ENCODE data around the gene MFRP. TPM values are rescaled to one million over a fixed set of nuclear protein-coding genes. Genes with fewer than 3 reads are reported as not detected.

MFRP gene
- total RNA-seq, 4 donors from 2014 or later = 0.15 TPM; not detected in 3

DNA sequence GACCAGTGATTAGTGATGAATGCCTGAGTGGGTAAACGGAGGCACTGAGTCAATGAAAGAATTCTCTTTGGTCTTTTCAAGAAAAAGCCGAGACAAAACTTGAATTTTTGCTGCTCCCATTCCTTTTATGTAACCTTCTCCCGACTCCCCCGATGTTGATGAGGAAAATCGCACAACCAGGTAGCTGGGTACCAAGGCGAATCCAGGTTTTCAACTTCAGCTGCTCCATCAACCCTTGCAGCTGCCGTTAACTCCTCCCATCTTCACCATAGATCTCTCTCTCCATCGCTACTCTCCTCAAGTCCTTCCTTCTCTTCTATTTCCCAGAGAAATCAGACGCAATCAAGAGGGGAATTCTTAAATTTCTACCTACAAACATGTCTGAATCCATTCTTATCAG lies 35.6 kb upstream of the MFRP start:
- Histone ChIP-seq H3K4me1 (peaks cover 0 to 27% (median 8%) of the 10 kb centered on the region in 3 donors), H3K9me3 (no peaks in the 10 kb centered on the region), H3K27me3 (no peaks in the 10 kb centered on the region), H3K27ac (peak overlapping the region in 3 of 4 donors; percentile 35 to 82 (median 80)), H3K4me3 (peak overlapping the region; percentile 41 to 58), H3K36me3 (no peaks in the 10 kb centered on the region)
- no peak for ATAC-seq
- WGBS, 2 donors (ENCODE audit: low coverage in 1 of 2) = 8 to 9% methylated on average over 7 to 9 of the region's 9 CpGs
- no peak for TF ChIP-seq POLR2AphosphoS5 (IDR thresholded peaks at IDR 0.05)
- TF ChIP-seq, protein P1, sequence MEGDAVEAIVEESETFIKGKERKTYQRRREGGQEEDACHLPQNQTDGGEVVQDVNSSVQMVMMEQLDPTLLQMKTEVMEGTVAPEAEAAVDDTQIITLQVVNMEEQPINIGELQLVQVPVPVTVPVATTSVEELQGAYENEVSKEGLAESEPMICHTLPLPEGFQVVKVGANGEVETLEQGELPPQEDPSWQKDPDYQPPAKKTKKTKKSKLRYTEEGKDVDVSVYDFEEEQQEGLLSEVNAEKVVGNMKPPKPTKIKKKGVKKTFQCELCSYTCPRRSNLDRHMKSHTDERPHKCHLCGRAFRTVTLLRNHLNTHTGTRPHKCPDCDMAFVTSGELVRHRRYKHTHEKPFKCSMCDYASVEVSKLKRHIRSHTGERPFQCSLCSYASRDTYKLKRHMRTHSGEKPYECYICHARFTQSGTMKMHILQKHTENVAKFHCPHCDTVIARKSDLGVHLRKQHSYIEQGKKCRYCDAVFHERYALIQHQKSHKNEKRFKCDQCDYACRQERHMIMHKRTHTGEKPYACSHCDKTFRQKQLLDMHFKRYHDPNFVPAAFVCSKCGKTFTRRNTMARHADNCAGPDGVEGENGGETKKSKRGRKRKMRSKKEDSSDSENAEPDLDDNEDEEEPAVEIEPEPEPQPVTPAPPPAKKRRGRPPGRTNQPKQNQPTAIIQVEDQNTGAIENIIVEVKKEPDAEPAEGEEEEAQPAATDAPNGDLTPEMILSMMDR (IDR thresholded peaks at IDR 0.05) = no peak
- TF ChIP-seq EP300 (IDR thresholded peaks at IDR 0.05) = no peak
- TF ChIP-seq POLR2A (IDR thresholded peaks at IDR 0.05) = no peak

DNA sequence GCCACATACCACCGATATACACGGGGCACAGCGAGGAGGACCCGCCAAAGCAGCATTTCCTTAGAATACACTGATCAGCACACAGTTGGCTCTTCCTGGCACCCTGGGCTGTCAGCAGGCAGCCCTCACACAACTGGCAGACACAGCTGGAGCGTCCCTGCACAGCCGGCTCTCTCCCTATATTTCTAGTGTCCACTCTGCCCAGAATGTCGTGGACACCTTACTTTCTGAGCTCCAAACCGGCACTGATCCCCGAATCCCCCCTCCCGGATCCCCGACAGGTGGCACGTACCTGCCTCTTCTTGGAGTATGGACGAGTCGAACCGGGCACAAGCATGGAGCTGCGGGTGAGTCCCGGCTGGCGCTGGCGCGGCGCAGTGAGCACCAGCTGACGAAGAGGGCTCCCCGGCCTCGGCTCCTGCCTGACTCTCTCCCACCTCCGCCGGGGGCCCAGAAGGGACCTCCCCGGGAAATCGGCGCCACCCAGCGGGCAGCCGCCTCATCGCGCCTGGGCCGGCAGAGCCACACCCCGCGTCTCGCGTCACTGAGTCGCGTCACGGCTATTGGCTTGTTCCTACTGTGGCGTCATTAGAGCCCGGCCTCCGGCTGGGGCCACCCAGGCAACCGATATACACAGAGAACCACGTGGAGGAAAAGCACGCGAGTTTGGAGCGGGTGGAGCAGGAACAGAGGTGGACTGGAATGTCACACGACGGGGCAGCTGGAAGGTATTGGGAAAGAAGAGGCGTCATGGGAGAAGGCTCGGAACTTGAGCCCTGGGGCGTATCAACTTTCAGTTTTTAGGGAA lies 34.9 kb upstream of the MFRP start, which contains the start of gene USP2:
Gene USP2, minus strand, starts transcription at position 510 of the 808 bp plus-strand sequence. CDS start 8,210 bp downstream, outside the sequence.
- H3K27me3 ChIP-seq = no peaks in the 10 kb centered on the region
- WGBS, 2 donors (ENCODE audit: low coverage in 1 of 2) = 0 to 1% methylated on average over 10 to 21 of the region's 54 CpGs
- no peaks in the 10 kb centered on the region for H3K9me3 ChIP-seq
- TF ChIP-seq POLR2AphosphoS5 (IDR thresholded peaks at IDR 0.05) = peak; percentile 75
- TF ChIP-seq POLR2A (IDR thresholded peaks at IDR 0.05) = peak; percentile 30 to 31
- no peak for TF ChIP-seq EP300 (IDR thresholded peaks at IDR 0.05)
- TF ChIP-seq, protein P1 (IDR thresholded peaks at IDR 0.05) = peak; percentile 82 to 96 (median 94)
- peak; percentile 99 for ATAC-seq
- H3K36me3 ChIP-seq = no peaks in the 10 kb centered on the region
- H3K4me3 ChIP-seq = peak within 1 kb of the TSS; percentile 41 to 58
- H3K4me1 ChIP-seq = peaks cover 0 to 34% (median 12%) of the 10 kb centered on the region in 3 donors
- H3K27ac ChIP-seq = peak within 1 kb of the TSS; percentile 25 to 82 (median 80)

GRCh38 chr11:119380827-119381180 lies 34.3 kb upstream of the MFRP start:
- ATAC-seq = no peak
- WGBS, 2 donors (ENCODE audit: low coverage in 1 of 2) = 11% methylated on average over 8 of the region's 10 CpGs; no CpG with 5 or more reads in 1 of the 2 donors

GRCh38 chr11:119380160-119380826 lies 33.8 kb upstream of the MFRP start:
- TF ChIP-seq POLR2AphosphoS5 (IDR thresholded peaks at IDR 0.05) = peak; percentile 7
- TF ChIP-seq EP300 (IDR thresholded peaks at IDR 0.05) = no peak
- H3K27ac ChIP-seq = peak overlapping the region in 3 of 4 donors; percentile 79 to 82 (median 80)
- no peaks in the 10 kb centered on the region for H3K27me3 ChIP-seq
- no peaks in the 10 kb centered on the region for H3K36me3 ChIP-seq
- H3K4me3 ChIP-seq = peak overlapping the region in 1 of 2 donors; percentile 58
- peaks cover 0 to 45% (median 20%) of the 10 kb centered on the region in 3 donors for H3K4me1 ChIP-seq
- H3K9me3 ChIP-seq = no peaks in the 10 kb centered on the region
- ATAC-seq = no peak
- 60% methylated on average over 1 of the region's 13 CpGs; no CpG with 5 or more reads in 1 of the 2 donors for WGBS, 2 donors (ENCODE audit: low coverage in 1 of 2)

More at GRCh38 chr11:119380827-119381180, 34.3 kb upstream of the MFRP start:
- TF ChIP-seq POLR2AphosphoS5 (IDR thresholded peaks at IDR 0.05) (no peak), EP300 (IDR thresholded peaks at IDR 0.05) (no peak), POLR2A (IDR thresholded peaks at IDR 0.05) (no peak)
- TF ChIP-seq, protein P1 (IDR thresholded peaks at IDR 0.05) = no peak
- H3K9me3 ChIP-seq = no peaks in the 10 kb centered on the region
- H3K36me3 ChIP-seq = no peaks in the 10 kb centered on the region
- peak overlapping the region; percentile 25 to 82 (median 80) for H3K27ac ChIP-seq
- H3K4me3 ChIP-seq = peak overlapping the region; percentile 41 to 58
- peaks cover 0 to 40% (median 17%) of the 10 kb centered on the region in 3 donors for H3K4me1 ChIP-seq
- no peaks in the 10 kb centered on the region for H3K27me3 ChIP-seq

GRCh38 chr11:119378851-119379465 lies 32.5 kb upstream of the MFRP start:
- Histone ChIP-seq H3K27me3 (no peaks in the 10 kb centered on the region), H3K4me3 (no peak overlapping the region), H3K36me3 (no peaks in the 10 kb centered on the region), H3K9me3 (no peaks in the 10 kb centered on the region), H3K27ac (peak overlapping the region in 2 of 4 donors; percentile 7 to 96), H3K4me1 (peaks cover 0 to 59% (median 30%) of the 10 kb centered on the region in 3 donors)
- ATAC-seq = no peak
- 56% methylated on average over 2 to 8 of the region's 10 CpGs for whole genome bisulfite sequencing, 2 donors (ENCODE audit: low coverage in 1 of 2)
- TF ChIP-seq POLR2A (IDR thresholded peaks at IDR 0.05) (no peak), POLR2AphosphoS5 (IDR thresholded peaks at IDR 0.05) (no peak), EP300 (IDR thresholded peaks at IDR 0.05) (no peak)
- TF ChIP-seq, protein P1 (IDR thresholded peaks at IDR 0.05) = no peak
